CD8-positive, alpha-beta memory T cell (primary cell): ENCODE data around the gene CHGA. TPM values are rescaled to one million over a fixed set of nuclear protein-coding genes. Genes with fewer than 3 reads are reported as not detected.

Source experiments
- CTCF ChIA-PET: fragments of 350-600 bp; sonication (Branson Sonifier 250); formaldehyde crosslinking; loops from one replicate; lab custom pipeline; 2021; ENCODE audit warnings: antibody characterized with exemption; lab: Charles Lee
- POLR2A ChIA-PET: fragments of 350-600 bp; sonication (Branson Sonifier 250); formaldehyde crosslinking; loops from one replicate; lab custom pipeline; 2021; ENCODE audit warnings: antibody characterized with exemption; lab: Charles Lee
- DNase-seq, 5 donors: peaks; one replicate each; pipeline versions ENCODE4 v3.0.0 to v3.0.0-alpha.2; 2020 to 2022; ENCODE audit warnings: mixed read lengths in 1 of 5
- H3K27ac ChIP-seq: one replicate; pipeline ENCODE4 v1.7.0; 2013; ENCODE audit warnings: low read depth, mild to moderate bottlenecking, low read length, moderate library complexity
- H3K27me3 ChIP-seq: 2 replicates; pipeline ENCODE4 v1.7.0; 2013; ENCODE audit warnings: low read length, mild to moderate bottlenecking; ENCODE audit not compliant: insufficient read depth, poor library complexity, severe bottlenecking
- H3K36me3 ChIP-seq: 2 replicates; pipeline ENCODE4 v1.7.0; 2013; ENCODE audit warnings: mild to moderate bottlenecking, low read length, moderate library complexity; ENCODE audit not compliant: insufficient read depth
- H3K4me1 ChIP-seq: 2 replicates; pipeline ENCODE4 v1.7.0; 2013; ENCODE audit warnings: mild to moderate bottlenecking, low read length, moderate library complexity; ENCODE audit not compliant: insufficient read depth
- H3K4me3 ChIP-seq: 2 replicates; pipeline ENCODE4 v1.7.0; 2013; ENCODE audit warnings: mild to moderate bottlenecking, low read length
- H3K9me3 ChIP-seq: 2 replicates; pipeline ENCODE4 v1.7.0; 2013; ENCODE audit warnings: mild to moderate bottlenecking, low read length
- H3K27ac Mint-ChIP-seq, 8 donors: one replicate each; pipeline ENCODE4 v1.8.0; 2020 to 2021; ENCODE audit warnings: mixed read lengths in 8 of 8, mild to moderate bottlenecking in 6 of 8, inconsistent platforms in 3 of 8, moderate library complexity in 3 of 8
- H3K27me3 Mint-ChIP-seq, 2 donors: one replicate each; pipeline ENCODE4 v1.8.0; 2020 to 2021; ENCODE audit warnings: mixed read lengths in 2 of 2, mild to moderate bottlenecking in 1 of 2, moderate library complexity in 1 of 2
- H3K36me3 Mint-ChIP-seq, 3 donors: one replicate each; pipeline ENCODE4 v1.8.0; 2020 to 2021; ENCODE audit warnings: mixed read lengths in 3 of 3, inconsistent platforms in 1 of 3, mild to moderate bottlenecking in 1 of 3
- H3K4me1 Mint-ChIP-seq, 3 donors: one replicate each; pipeline ENCODE4 v1.8.0; 2020 to 2021; ENCODE audit warnings: mixed read lengths in 3 of 3, inconsistent platforms in 1 of 3, mild to moderate bottlenecking in 1 of 3
- H3K4me3 Mint-ChIP-seq, 7 donors: one replicate each; pipeline ENCODE4 v1.8.0; 2020 to 2021; ENCODE audit warnings: mixed read lengths in 7 of 7, mild to moderate bottlenecking in 6 of 7, moderate library complexity in 4 of 7, inconsistent platforms in 2 of 7
- H3K9me3 Mint-ChIP-seq, 5 donors: one replicate each; pipeline ENCODE4 v1.8.0; 2020 to 2022; ENCODE audit warnings: mixed read lengths in 5 of 5, mild to moderate bottlenecking in 3 of 5, moderate library complexity in 2 of 5, inconsistent platforms in 1 of 5
- polyA plus RNA-seq: library from polyadenylated mRNA; unstranded; fragments of 300-500 nt; fragmentation: Illumina TruSeq; gene quantifications from one replicate; pipeline ENCODE4 v1.2.3, GENCODE V29; 2021
- total RNA-seq, 2 experiments: library from RNA; stranded (reverse); gene quantifications; one replicate each; pipeline ENCODE4 v1.2.3, GENCODE V29; 2021

The CHGA gene
- total and polyA plus RNA-seq, 3 experiments from 2014 or later: not detected

DNA sequence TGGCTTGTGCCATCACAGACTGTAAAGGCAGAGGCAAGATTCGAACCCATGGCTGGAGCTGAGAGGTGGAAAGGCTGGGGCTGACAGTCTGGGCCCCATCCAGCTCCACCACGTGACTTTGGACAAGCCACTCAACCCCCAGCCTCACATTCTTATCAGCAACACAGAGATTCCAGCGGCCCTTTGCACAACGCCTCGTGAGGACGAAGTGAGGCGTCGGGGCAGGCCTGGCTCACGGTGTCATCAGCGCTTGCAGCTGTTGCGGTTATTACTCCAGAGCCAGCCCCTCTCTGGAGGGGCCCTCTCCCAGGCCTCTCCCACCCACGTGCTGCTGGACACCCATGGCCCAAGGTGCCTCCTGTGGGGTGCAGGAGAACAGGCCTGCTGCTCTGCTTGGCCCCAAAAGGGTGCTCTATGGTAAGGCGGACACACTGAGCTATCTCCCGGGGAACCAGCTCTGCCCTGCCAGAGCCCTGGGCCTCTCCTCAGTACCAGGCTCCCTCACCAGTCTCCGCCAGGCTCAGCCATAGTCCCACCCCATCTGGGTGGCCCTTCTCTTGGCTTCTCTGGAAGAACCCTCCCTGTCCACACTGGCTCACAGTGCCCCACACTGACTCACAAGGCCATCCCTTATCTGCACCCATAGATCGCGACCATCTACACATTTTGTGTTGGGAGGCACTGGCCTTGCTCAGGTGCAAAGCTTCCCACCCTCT is 21.1 kb downstream of the CHGA start:
- Mint-ChIP-seq H3K27ac (peak overlapping the region in 1 of 8 donors; percentile 90), H3K4me3 (no peak overlapping the region), H3K4me1 (peaks cover 0 to 1% (median 0%) of the 10 kb centered on the region in 3 donors), H3K36me3 (peaks cover 0 to 74% (median 11%) of the 10 kb centered on the region in 3 donors), H3K27me3 (no peaks in the 10 kb centered on the region), H3K9me3 (no peaks in the 10 kb centered on the region)
- Histone ChIP-seq H3K27ac (no peak overlapping the region), H3K36me3 (peaks cover 4% of the 10 kb centered on the region), H3K4me1 (no peaks in the 10 kb centered on the region), H3K4me3 (no peak overlapping the region), H3K9me3 (no peaks in the 10 kb centered on the region), H3K27me3 (no peaks in the 10 kb centered on the region)
- DNase-seq: no peak
- ChIA-PET POLR2A (no interaction called here), CTCF (no interaction called here)

DNA sequence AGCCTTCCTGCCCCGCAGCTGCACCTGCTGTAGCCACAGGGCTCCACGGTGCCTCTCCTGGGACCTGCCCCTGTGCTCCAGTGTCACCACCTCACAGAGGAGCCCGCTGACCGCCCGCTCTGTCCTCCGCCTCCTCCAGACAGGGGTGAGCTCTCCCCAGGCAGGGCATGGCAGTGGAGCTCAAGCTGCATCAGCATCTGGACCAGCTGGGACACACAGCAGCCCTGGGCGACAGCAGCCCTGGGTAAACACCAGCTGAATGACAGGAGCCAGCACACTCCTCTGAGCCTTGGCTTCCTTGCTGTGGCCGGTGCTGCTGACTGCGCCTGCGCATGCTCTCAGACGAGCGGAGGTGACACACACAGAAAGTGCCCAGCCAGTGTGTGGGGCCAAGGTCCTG is 22.0 kb downstream of the CHGA start:
- Mint-ChIP-seq H3K4me1 (peaks cover 0 to 1% (median 0%) of the 10 kb centered on the region in 3 donors), H3K4me3 (peak overlapping the region in 1 of 7 donors; percentile 4), H3K27ac (peak overlapping the region in 1 of 8 donors; percentile 72), H3K27me3 (no peaks in the 10 kb centered on the region), H3K9me3 (no peaks in the 10 kb centered on the region), H3K36me3 (peaks cover 0 to 80% (median 11%) of the 10 kb centered on the region in 3 donors)
- Histone ChIP-seq H3K4me3 (no peak overlapping the region), H3K27me3 (no peaks in the 10 kb centered on the region), H3K4me1 (no peaks in the 10 kb centered on the region), H3K36me3 (peaks cover 4% of the 10 kb centered on the region), H3K27ac (no peak overlapping the region), H3K9me3 (no peaks in the 10 kb centered on the region)
- CTCF ChIA-PET: no interaction called here
- POLR2A ChIA-PET: no interaction called here
- DNase-seq: no peak

DNA sequence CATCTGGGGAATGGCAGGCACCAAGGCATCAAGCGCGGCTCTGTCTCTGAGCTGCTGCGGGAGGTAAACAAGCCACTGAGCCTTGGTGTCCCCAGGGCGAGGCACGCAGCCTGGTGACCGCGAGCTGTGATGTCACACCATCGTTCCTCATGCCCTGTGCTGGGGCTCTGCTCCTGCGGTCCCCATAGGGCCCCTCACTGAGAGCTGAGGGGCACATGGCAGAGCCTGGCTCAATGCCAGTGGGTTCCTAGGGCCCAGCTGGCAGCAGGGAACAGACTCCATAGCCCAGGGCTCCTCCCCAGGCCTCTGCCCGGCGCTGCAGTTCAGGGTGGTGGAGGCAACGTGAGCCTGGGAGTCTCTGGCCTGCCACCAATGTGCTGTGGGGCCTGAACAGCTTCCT is 22.6 kb downstream of the CHGA start:
- H3K9me3 ChIP-seq: no peaks in the 10 kb centered on the region
- Mint-ChIP-seq H3K4me1 (peaks cover 0 to 1% (median 0%) of the 10 kb centered on the region in 3 donors), H3K27ac (no peak overlapping the region), H3K9me3 (no peaks in the 10 kb centered on the region), H3K4me3 (no peak overlapping the region), H3K36me3 (peaks cover 0 to 78% (median 11%) of the 10 kb centered on the region in 3 donors), H3K27me3 (no peaks in the 10 kb centered on the region)
- H3K4me1 ChIP-seq: no peaks in the 10 kb centered on the region
- no peak for DNase-seq
- ChIA-PET CTCF (no interaction called here), POLR2A (no interaction called here)
- peaks cover 4% of the 10 kb centered on the region for H3K36me3 ChIP-seq
- H3K4me3 ChIP-seq: no peak overlapping the region
- H3K27me3 ChIP-seq: no peaks in the 10 kb centered on the region
- H3K27ac ChIP-seq: no peak overlapping the region

DNA sequence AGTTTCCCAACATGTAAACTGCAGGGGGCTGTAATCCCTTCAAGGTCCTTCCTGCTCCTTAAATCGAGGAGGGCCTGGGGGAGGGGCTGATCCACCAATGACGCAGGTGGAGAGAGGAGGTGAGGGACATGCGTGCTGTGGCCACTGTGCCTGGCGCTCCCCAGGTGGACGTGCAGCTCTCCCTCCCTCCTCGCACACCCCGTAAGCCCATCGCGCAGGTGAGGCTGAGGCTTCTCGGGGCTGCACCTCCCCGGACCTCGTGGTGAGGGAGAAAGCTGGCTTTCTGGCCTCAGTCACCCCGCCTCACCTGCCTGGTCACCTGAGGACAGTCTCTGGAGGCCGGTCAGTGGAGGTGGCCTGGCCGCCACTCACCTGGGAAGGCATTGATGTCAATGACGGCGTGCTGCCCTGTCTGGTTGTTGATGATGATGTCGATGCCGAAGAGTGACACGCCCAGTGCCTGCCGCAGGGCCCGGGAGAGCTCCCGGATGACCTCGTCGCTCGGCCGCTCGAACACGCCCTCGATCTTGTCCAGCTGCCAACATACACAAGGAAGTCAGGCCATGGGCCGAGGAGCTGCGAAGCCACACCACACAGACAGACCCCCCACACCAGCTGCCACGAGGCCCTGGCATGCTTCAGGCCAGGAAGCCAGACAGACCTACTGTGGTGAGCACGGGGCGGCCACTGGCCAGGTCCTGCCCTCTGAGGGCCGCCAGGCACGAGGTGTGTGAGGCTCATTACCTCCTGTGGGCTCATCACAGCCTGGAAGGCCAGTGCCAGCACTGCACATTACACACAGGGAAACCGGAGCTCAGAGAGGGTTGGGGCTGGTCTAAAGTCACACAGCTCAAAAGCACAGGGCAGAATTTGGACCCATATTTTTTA is 23.3 kb downstream of the CHGA start:
- no peak overlapping the region for H3K27ac ChIP-seq
- Mint-ChIP-seq H3K27me3 (no peaks in the 10 kb centered on the region), H3K4me3 (no peak overlapping the region), H3K4me1 (peaks cover 0 to 1% (median 0%) of the 10 kb centered on the region in 3 donors), H3K36me3 (peaks cover 0 to 78% (median 12%) of the 10 kb centered on the region in 3 donors), H3K9me3 (no peaks in the 10 kb centered on the region), H3K27ac (peak overlapping the region in 1 of 8 donors; percentile 24)
- no peaks in the 10 kb centered on the region for H3K27me3 ChIP-seq
- H3K4me3 ChIP-seq: no peak overlapping the region
- H3K36me3 ChIP-seq: peaks cover 4% of the 10 kb centered on the region
- no peak for DNase-seq
- no peaks in the 10 kb centered on the region for H3K9me3 ChIP-seq
- H3K4me1 ChIP-seq: no peaks in the 10 kb centered on the region
- CTCF ChIA-PET: no interaction called here
- POLR2A ChIA-PET: no interaction called here

DNA sequence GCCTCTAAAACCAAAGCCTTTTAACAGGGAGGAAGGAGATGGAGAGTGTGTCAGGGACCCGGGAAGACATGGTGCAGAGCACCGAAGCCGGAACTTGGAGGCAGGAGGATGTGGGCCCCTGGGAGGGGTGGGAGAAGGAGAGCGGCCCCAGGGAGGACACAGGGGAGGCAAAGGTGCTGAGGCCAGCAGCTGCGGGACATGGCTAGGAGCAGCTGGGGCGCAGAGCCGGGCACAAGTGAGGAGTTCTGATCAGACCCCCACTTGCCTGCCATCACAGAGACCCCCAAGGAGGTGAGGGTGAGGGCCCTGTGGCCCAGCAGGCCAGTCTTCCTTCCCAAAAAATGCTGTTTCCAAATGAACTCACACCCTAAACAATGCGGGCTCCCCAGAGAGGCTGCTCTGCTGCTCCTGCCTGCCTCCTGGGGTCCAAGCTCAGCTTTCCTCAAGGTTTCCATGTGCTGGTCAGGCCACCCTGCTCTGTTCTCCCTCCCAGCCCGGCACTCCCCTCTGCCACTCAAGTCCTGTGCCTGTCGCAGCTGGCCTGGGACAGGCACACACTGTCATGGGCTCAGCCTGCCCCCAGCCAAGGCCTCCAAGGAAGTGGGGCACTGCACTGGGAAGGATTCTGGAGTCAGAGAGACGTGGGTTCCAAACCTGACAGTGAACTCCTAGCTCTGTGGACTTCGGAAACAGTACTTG is 24.0 kb downstream of the CHGA start:
- Mint-ChIP-seq H3K27ac (no peak overlapping the region), H3K36me3 (peaks cover 0 to 76% (median 12%) of the 10 kb centered on the region in 3 donors)

DNA sequence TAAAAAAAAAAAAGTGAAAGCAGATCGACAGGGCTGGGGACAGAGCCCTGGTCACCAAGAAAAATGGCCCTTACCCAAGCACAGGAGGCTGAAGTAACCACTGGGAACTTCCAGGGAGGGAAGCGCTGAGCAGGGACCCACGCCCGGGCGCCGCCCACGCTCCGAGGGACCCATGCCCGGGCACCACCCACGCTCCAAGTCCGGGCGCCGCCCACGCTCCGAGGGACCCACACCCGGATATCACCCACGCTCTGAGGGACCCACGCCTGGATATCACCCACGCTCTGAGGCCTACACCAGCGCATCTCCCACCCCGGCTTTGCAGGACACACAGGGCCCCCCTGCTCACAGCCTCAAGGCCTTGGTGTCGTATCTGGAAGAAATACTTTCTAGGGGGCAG is 25.7 kb downstream of the CHGA start:
- POLR2A ChIA-PET: no interaction called here
- Mint-ChIP-seq H3K27ac (peak overlapping the region in 1 of 8 donors; percentile 32), H3K4me3 (no peak overlapping the region), H3K9me3 (no peaks in the 10 kb centered on the region), H3K4me1 (peaks cover 5 to 8% (median 6%) of the 10 kb centered on the region in 3 donors), H3K36me3 (peaks cover 0 to 67% (median 12%) of the 10 kb centered on the region in 3 donors), H3K27me3 (no peaks in the 10 kb centered on the region)
- DNase-seq: no peak
- Histone ChIP-seq H3K4me3 (no peak overlapping the region), H3K27me3 (no peaks in the 10 kb centered on the region), H3K9me3 (no peaks in the 10 kb centered on the region), H3K4me1 (no peaks in the 10 kb centered on the region), H3K27ac (no peak overlapping the region), H3K36me3 (peaks cover 4% of the 10 kb centered on the region)
- CTCF ChIA-PET: no interaction called here

More for the DNA sequence above, 24.0 kb downstream of the CHGA start:
- no peak for DNase-seq
- H3K27me3 ChIP-seq: no peaks in the 10 kb centered on the region
- Mint-ChIP-seq H3K4me1 (peaks cover 3 to 4% (median 3%) of the 10 kb centered on the region in 3 donors), H3K27me3 (no peaks in the 10 kb centered on the region), H3K4me3 (no peak overlapping the region), H3K9me3 (no peaks in the 10 kb centered on the region)
- no peak overlapping the region for H3K27ac ChIP-seq
- no peak overlapping the region for H3K4me3 ChIP-seq
- H3K4me1 ChIP-seq: no peaks in the 10 kb centered on the region
- POLR2A ChIA-PET: no interaction called here
- no peaks in the 10 kb centered on the region for H3K9me3 ChIP-seq
- peaks cover 4% of the 10 kb centered on the region for H3K36me3 ChIP-seq
- CTCF ChIA-PET: no interaction called here

DNA sequence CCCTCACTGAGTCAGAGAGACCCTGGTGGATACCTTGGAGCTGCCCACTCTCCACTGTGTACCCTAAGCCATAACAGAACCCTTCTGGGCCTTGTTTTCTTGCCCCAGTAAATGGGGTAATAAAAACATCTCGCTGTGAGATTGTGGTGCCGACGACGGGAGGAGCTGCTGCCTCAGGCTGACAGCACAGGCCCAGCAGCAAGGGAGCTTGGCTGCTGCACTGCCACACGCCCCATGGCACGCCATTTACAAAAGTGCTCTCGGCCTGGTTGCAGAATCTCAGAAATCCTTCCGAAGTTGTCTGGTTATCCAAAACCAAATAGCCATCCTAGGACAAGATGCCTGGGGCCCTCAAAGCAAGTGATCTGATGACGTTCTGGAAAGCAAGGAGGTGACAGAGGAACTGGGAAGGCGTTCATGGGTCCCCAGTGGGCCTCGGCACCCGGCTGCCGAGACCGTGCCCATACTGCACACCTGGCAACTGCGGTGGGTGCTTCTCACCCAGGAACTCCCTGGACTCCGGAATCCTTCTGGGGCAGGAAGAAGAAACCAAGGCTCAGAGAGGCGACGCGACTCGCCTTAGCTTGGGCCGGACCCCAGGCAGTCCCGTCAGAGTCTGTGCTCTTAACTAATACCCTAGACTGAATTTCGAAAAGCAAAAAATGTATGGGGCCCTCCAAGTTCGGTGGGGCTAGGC is 26.7 kb downstream of the CHGA start:
- Mint-ChIP-seq H3K9me3 (no peaks in the 10 kb centered on the region), H3K36me3 (peaks cover 0 to 65% (median 8%) of the 10 kb centered on the region in 3 donors), H3K4me3 (no peak overlapping the region), H3K4me1 (peaks cover 5 to 6% (median 6%) of the 10 kb centered on the region in 3 donors), H3K27me3 (no peaks in the 10 kb centered on the region), H3K27ac (no peak overlapping the region)
- no peak for DNase-seq
- Histone ChIP-seq H3K27me3 (no peaks in the 10 kb centered on the region), H3K4me1 (no peaks in the 10 kb centered on the region), H3K9me3 (no peaks in the 10 kb centered on the region), H3K27ac (no peak overlapping the region), H3K36me3 (peaks cover 4% of the 10 kb centered on the region), H3K4me3 (no peak overlapping the region)
- POLR2A ChIA-PET: no interaction called here
- CTCF ChIA-PET: interaction anchor here (2.8 kb wide), 1 partner anchor 189 kb away, joined by 14 read pairs; no protein-coding TSS in a partner anchor
